Muscle layer of colon (tissue), 2 donors: ENCODE results near the gene AFF3.

Experiments used
- H3K27ac ChIP-seq: one replicate; pipeline ENCODE4 v1.7.0; 2013; ENCODE audit warnings: low read depth, mild to moderate bottlenecking, low read length, moderate library complexity
- H3K27me3 ChIP-seq, 2 donors: one replicate each; pipeline ENCODE4 v1.7.0; 2013; ENCODE audit warnings: low read length in 2 of 2, mild to moderate bottlenecking in 2 of 2; ENCODE audit not compliant: insufficient read depth in 2 of 2, control insufficient read depth in 1 of 2
- H3K36me3 ChIP-seq: one replicate; pipeline ENCODE4 v1.7.0; 2013; ENCODE audit warnings: mild to moderate bottlenecking, low read length; ENCODE audit not compliant: insufficient read depth
- H3K4me1 ChIP-seq: one replicate; pipeline ENCODE4 v1.7.0; 2013; ENCODE audit warnings: mild to moderate bottlenecking, low read length; ENCODE audit not compliant: insufficient read depth
- H3K4me3 ChIP-seq, 2 donors: one replicate each; pipeline ENCODE4 v1.7.0; 2013; ENCODE audit warnings: low read length in 2 of 2, low read depth in 1 of 2, mild to moderate bottlenecking in 1 of 2, moderate library complexity in 1 of 2
- H3K9ac ChIP-seq: one replicate; pipeline ENCODE4 v1.7.0; 2013; ENCODE audit warnings: low read length
- H3K9me3 ChIP-seq: one replicate; pipeline ENCODE4 v1.7.0; 2013; ENCODE audit warnings: mild to moderate bottlenecking, low read length
- donor health status: abdominal sarcoma.
- donor health status: Adenocarcinoma of cecum.

The AFF3 gene

GRCh38 chr2:99602476-99602875, 539.9 kb downstream of the AFF3 start:
- H3K9ac ChIP-seq, result no peak overlapping the region
- H3K27me3 ChIP-seq, result no peaks in the 10 kb centered on the region
- no peak overlapping the region for H3K4me3 ChIP-seq
- no peaks in the 10 kb centered on the region for H3K36me3 ChIP-seq
- no peaks in the 10 kb centered on the region for H3K9me3 ChIP-seq
- H3K27ac ChIP-seq, result no peak overlapping the region
- H3K4me1 ChIP-seq, result peaks cover 11% of the 10 kb centered on the region

- H3K4me1 ChIP-seq, result peaks cover 10% of the 10 kb centered on the region
- H3K4me3 ChIP-seq, result no peak overlapping the region
- no peaks in the 10 kb centered on the region for H3K27me3 ChIP-seq
- H3K27ac ChIP-seq, result no peak overlapping the region
- H3K36me3 ChIP-seq, result no peaks in the 10 kb centered on the region
- no peak overlapping the region for H3K9ac ChIP-seq
- no peaks in the 10 kb centered on the region for H3K9me3 ChIP-seq
These were observed 541.3 kb downstream of the AFF3 start for GRCh38 chr2:99600981-99601651.

GRCh38 chr2:99598441-99598840, 543.9 kb downstream of the AFF3 start:
- H3K36me3 ChIP-seq, result no peaks in the 10 kb centered on the region
- no peaks in the 10 kb centered on the region for H3K9me3 ChIP-seq
- H3K9ac ChIP-seq, result no peak overlapping the region
- H3K27ac ChIP-seq, result no peak overlapping the region
- no peaks in the 10 kb centered on the region for H3K4me1 ChIP-seq
- H3K4me3 ChIP-seq, result no peak overlapping the region
- no peaks in the 10 kb centered on the region for H3K27me3 ChIP-seq

GRCh38 chr2:99597616-99598015, 544.8 kb downstream of the AFF3 start:
- no peak overlapping the region for H3K9ac ChIP-seq
- no peaks in the 10 kb centered on the region for H3K9me3 ChIP-seq
- no peaks in the 10 kb centered on the region for H3K36me3 ChIP-seq
- no peak overlapping the region for H3K27ac ChIP-seq
- no peaks in the 10 kb centered on the region for H3K27me3 ChIP-seq
- H3K4me3 ChIP-seq, result no peak overlapping the region
- no peaks in the 10 kb centered on the region for H3K4me1 ChIP-seq

- Histone ChIP-seq H3K27ac (no peak overlapping the region), H3K36me3 (no peaks in the 10 kb centered on the region), H3K4me3 (no peak overlapping the region), H3K27me3 (no peaks in the 10 kb centered on the region), H3K9me3 (no peaks in the 10 kb centered on the region), H3K9ac (no peak overlapping the region), H3K4me1 (no peaks in the 10 kb centered on the region)
These were observed 547.0 kb downstream of the AFF3 start for GRCh38 chr2:99595373-99595772.

GRCh38 chr2:99593692-99594427, 548.5 kb downstream of the AFF3 start:
- Histone ChIP-seq H3K9ac (no peak overlapping the region), H3K27ac (no peak overlapping the region), H3K27me3 (no peaks in the 10 kb centered on the region), H3K36me3 (no peaks in the 10 kb centered on the region), H3K9me3 (no peaks in the 10 kb centered on the region), H3K4me3 (no peak overlapping the region), H3K4me1 (no peaks in the 10 kb centered on the region)

- Histone ChIP-seq H3K4me3 (no peak overlapping the region), H3K9ac (no peak overlapping the region), H3K27me3 (no peaks in the 10 kb centered on the region), H3K4me1 (no peaks in the 10 kb centered on the region), H3K27ac (no peak overlapping the region), H3K9me3 (no peaks in the 10 kb centered on the region), H3K36me3 (peaks cover 5% of the 10 kb centered on the region)
These were observed 565.6 kb downstream of the AFF3 start for GRCh38 chr2:99576775-99577174.

- Histone ChIP-seq H3K9ac (no peak overlapping the region), H3K4me3 (no peak overlapping the region), H3K27ac (no peak overlapping the region), H3K9me3 (no peaks in the 10 kb centered on the region), H3K27me3 (no peaks in the 10 kb centered on the region), H3K4me1 (no peaks in the 10 kb centered on the region), H3K36me3 (peaks cover 5% of the 10 kb centered on the region)
These were observed 568.6 kb downstream of the AFF3 start for GRCh38 chr2:99573634-99574251.

GRCh38 chr2:99572373-99573164, 569.8 kb downstream of the AFF3 start:
- peaks cover 3% of the 10 kb centered on the region for H3K36me3 ChIP-seq
- H3K27me3 ChIP-seq, result no peaks in the 10 kb centered on the region
- no peaks in the 10 kb centered on the region for H3K4me1 ChIP-seq
- H3K9me3 ChIP-seq, result no peaks in the 10 kb centered on the region
- no peak overlapping the region for H3K4me3 ChIP-seq
- H3K9ac ChIP-seq, result no peak overlapping the region
- H3K27ac ChIP-seq, result no peak overlapping the region

- Histone ChIP-seq H3K4me3 (no peak overlapping the region), H3K27ac (no peak overlapping the region), H3K9ac (no peak overlapping the region), H3K9me3 (no peaks in the 10 kb centered on the region), H3K36me3 (peaks cover 4% of the 10 kb centered on the region), H3K4me1 (no peaks in the 10 kb centered on the region), H3K27me3 (no peaks in the 10 kb centered on the region)
These were observed 570.4 kb downstream of the AFF3 start for GRCh38 chr2:99571954-99572353.

- Histone ChIP-seq H3K36me3 (peaks cover 4% of the 10 kb centered on the region), H3K9ac (no peak overlapping the region), H3K9me3 (no peaks in the 10 kb centered on the region), H3K4me1 (no peaks in the 10 kb centered on the region), H3K27me3 (no peaks in the 10 kb centered on the region), H3K4me3 (no peak overlapping the region), H3K27ac (no peak overlapping the region)
These were observed 570.9 kb downstream of the AFF3 start for GRCh38 chr2:99571533-99571932.
